Pancreas (tissue), 10 donors: Measurements from ENCODE around the gene LYPLA2. TPM values are rescaled to one million over a fixed set of nuclear protein-coding genes. Genes with fewer than 3 reads are reported as not detected.
"Not testable (repeated sequence)": the region's sequence is repeated elsewhere in the genome, so short reads cannot be mapped to it uniquely, and the experiment has no call there.

Experiments
- ATAC-seq, 4 donors: fragments of 200-7000 bp; cut with Tn5 transposase; one replicate each; pipeline versions ENCODE4 v1.8.0 to v1.9.1; 2020; ENCODE audit warnings: mild to moderate bottlenecking in 4 of 4, moderate library complexity in 4 of 4
- DNase-seq, 6 donors: peaks; one replicate each; pipeline ENCODE4 v3.0.0-alpha.2; 2020
- FAIRE-seq: peaks from 2 replicates; lab custom pipeline; 2012; peaks lifted over from hg19 to GRCh38; lab: Jason Lieb, UNC
- H3K27ac ChIP-seq, 4 donors: fragments of 200-600 bp; sonication (generic); 1 replicate in 3 of 4; 2 replicates in 1 of 4; pipeline versions ENCODE4 v1.5.0 to v1.8.0; 2020
- H3K27me3 ChIP-seq, 4 donors: fragments of 200-600 bp; one replicate each; pipeline ENCODE4 v1.8.0; 2021
- H3K36me3 ChIP-seq, 3 donors: fragments of 200-600 bp; sonication (generic) in 1 of 3; one replicate each; pipeline versions ENCODE4 v1.5.0 to v1.8.0; 2020 to 2021
- H3K4me1 ChIP-seq, 3 donors: fragments of 200-600 bp; one replicate each; pipeline ENCODE4 v1.8.0; 2021
- H3K4me3 ChIP-seq, 4 donors: fragments of 200-600 bp; sonication (generic) in 2 of 4; one replicate each; pipeline versions ENCODE4 v1.5.0 to v1.8.0; 2020 to 2021
- H3K9me3 ChIP-seq, 4 donors: fragments of 200-600 bp; one replicate each; pipeline ENCODE4 v1.8.0; 2021
- CTCF ChIP-seq, 4 donors: fragments of 200-600 bp; sonication (generic) in 3 of 4; IDR thresholded peaks; one replicate each; pipeline versions ENCODE4 v1.5.0 to v1.8.0; 2021; ENCODE audit warnings: antibody characterized with exemption in 4 of 4
- WGBS, 2 donors: extraction: QIAGEN DNeasy Blood & Tissue Kit; methylation state at CpG; one replicate each; pipeline ENCODE4 v1.1.7; 2013; 5-methylcytosine and 5-hydroxymethylcytosine counted together
- intact Hi-C, 3 donors: fragments of 100-400 bp; cut with DNase I; formaldehyde crosslinking; loops; one replicate each; pipeline versions ENCODE4 v1.11.1 to v1.14.2; 2022
- polyA plus RNA-seq, 2 donors: library from polyadenylated mRNA; stranded (reverse); fragments of 200-250 nt; gene quantifications; one replicate each; pipeline ENCODE4 v1.2.3, GENCODE V29; 2013
- total RNA-seq, 6 donors: library from RNA; stranded (reverse); fragmentation: NEBNext Ultra II Directional in 4 of 6; extraction: Animal tissue kit (Norgen Biotek cat#: 25700) in 4 of 6; gene quantifications; one replicate each; pipeline versions ENCODE4 v1.2.1 to v1.2.4, GENCODE V29; 2021 to 2023
- donor health status: healthy with polysubstance abuse.
- donor health status: DM: no; HTN: no; CAD: no; lungs with moderate emphysema.
- donor health status: DM: no; HTN: no; CAD: no.
- donor health status: control.
- donor health status: control.
- donor health status: Bipolar disorder and iron deficiency.
- donor health status: DM: yes; HTN: yes; CAD: no.
- donor health status: DM: no; HTN: no; CAD: no.
- donor health status: DM: no; HTN: no; CAD: no.
- donor health status: DM: yes; HTN: yes; CAD: no.

The LYPLA2 gene
- total and polyA plus RNA-seq, 8 donors: 13.6 to 45.4 (median 22.9) TPM

GRCh38 chr1:23776217-23776616 is 14.7 kb upstream of the LYPLA2 start:
- no peak for ATAC-seq
- no peak for FAIRE-seq
- H3K9me3 ChIP-seq: no peaks in the 10 kb centered on the region
- no peak for DNase-seq
- intact Hi-C loops: loop anchor here in 2 of 3 donors (10.0 kb wide), 2 partner anchors 89 to 139 kb away; partner anchors contain the start of genes CNR2 (in 1 of the 2) and FUCA1 (in 1 of the 2)
- 36 to 43% methylated on average over 2 of the region's 2 CpGs for WGBS, 2 donors
- peaks cover 9 to 24% (median 16%) of the 10 kb centered on the region in 3 donors for H3K4me1 ChIP-seq
- H3K4me3 ChIP-seq: no peak overlapping the region
- no peak for TF ChIP-seq CTCF (IDR thresholded peaks at IDR 0.05)
- H3K27me3 ChIP-seq: no peaks in the 10 kb centered on the region
- H3K27ac ChIP-seq: no peak overlapping the region
- no peaks in the 10 kb centered on the region for H3K36me3 ChIP-seq

- peak within 1 kb of the TSS; percentile 45 to 92 (median 89) for H3K4me3 ChIP-seq
- H3K27me3 ChIP-seq: no peaks in the 10 kb centered on the region
- peak; percentile 90 to 94 (median 90) for ATAC-seq
- FAIRE-seq: no peak
- peaks cover 9 to 24% (median 16%) of the 10 kb centered on the region in 3 donors for H3K4me1 ChIP-seq
- no peaks in the 10 kb centered on the region for H3K36me3 ChIP-seq
- peak; percentile 79 to 95 (median 84) for DNase-seq
- WGBS, 2 donors: 0% methylated on average over 65 to 89 of the region's 91 CpGs
- TF ChIP-seq CTCF (IDR thresholded peaks at IDR 0.05): no peak
- peak within 1 kb of the TSS; percentile 72 to 90 (median 83) for H3K27ac ChIP-seq
- no peaks in the 10 kb centered on the region for H3K9me3 ChIP-seq
- intact Hi-C loops: loop anchor here in 2 of 3 donors (10.0 kb wide), 2 partner anchors 87 to 137 kb away; partner anchors contain the start of genes CNR2 (in 1 of the 2) and FUCA1 (in 1 of the 2)
Measured at GRCh38 chr1:23777979-23778814, 12.7 kb upstream of the LYPLA2 start, which contains the start of gene PITHD1. Gene PITHD1, plus strand, starts transcription at chr1:23778418. Its CDS starts 98 bp downstream, at chr1:23778516.

GRCh38 chr1:23779826-23780371 is 11.0 kb upstream of the LYPLA2 start:
- TF ChIP-seq CTCF (IDR thresholded peaks at IDR 0.05): no peak
- H3K9me3 ChIP-seq: no peaks in the 10 kb centered on the region
- peaks cover 9 to 24% (median 16%) of the 10 kb centered on the region in 3 donors for H3K4me1 ChIP-seq
- 59 to 71% methylated on average over 3 of the region's 3 CpGs for WGBS, 2 donors
- peak overlapping the region in 1 of 4 donors; percentile 88 for H3K4me3 ChIP-seq
- H3K27me3 ChIP-seq: no peaks in the 10 kb centered on the region
- H3K27ac ChIP-seq: no peak overlapping the region
- DNase-seq (no peak), FAIRE-seq (no peak), ATAC-seq (no peak)
- no peaks in the 10 kb centered on the region for H3K36me3 ChIP-seq
- intact Hi-C loops: loop anchor here in 2 of 3 donors (10.0 kb wide), 2 partner anchors 85 to 135 kb away; partner anchors contain the start of genes CNR2 (in 1 of the 2) and FUCA1 (in 1 of the 2)

- WGBS, 2 donors: 91% methylated on average over 11 of the region's 11 CpGs
- intact Hi-C loops, DNase-seq, H3K27ac ChIP-seq, FAIRE-seq, H3K27me3 ChIP-seq, ATAC-seq, H3K9me3 ChIP-seq, H3K4me3 ChIP-seq: not testable (repeated sequence)
- Histone ChIP-seq H3K36me3 (peaks cover 0 to 21% (median 14%) of the 10 kb centered on the region in 3 donors), H3K4me1 (peaks cover 9 to 14% (median 13%) of the 10 kb centered on the region in 3 donors)
Measured at GRCh38 chr1:23783141-23783540, 7.8 kb upstream of the LYPLA2 start.

- Histone ChIP-seq H3K36me3 (peaks cover 0 to 21% (median 14%) of the 10 kb centered on the region in 3 donors), H3K9me3 (no peaks in the 10 kb centered on the region), H3K27ac (no peak overlapping the region), H3K4me1 (peaks cover 0 to 4% (median 4%) of the 10 kb centered on the region in 3 donors), H3K4me3 (no peak overlapping the region), H3K27me3 (no peaks in the 10 kb centered on the region)
- no peak for ATAC-seq
- no peak for DNase-seq
- no peak for TF ChIP-seq CTCF (IDR thresholded peaks at IDR 0.05)
- WGBS, 2 donors: 80 to 87% methylated on average over 4 of the region's 4 CpGs
- no peak for FAIRE-seq
- intact Hi-C loops: no loop called here
Measured at GRCh38 chr1:23784846-23785245, 6.1 kb upstream of the LYPLA2 start.
